Osteocyte (in vitro differentiated cells): ENCODE results near the gene CCN2. TPM values are rescaled to one million over a fixed set of nuclear protein-coding genes. Genes with fewer than 3 reads are reported as not detected.
"Not testable (repeated sequence)": the region's sequence is repeated elsewhere in the genome, so short reads cannot be mapped to it uniquely, and the experiment has no call there.

ENCODE experiments used
- DNase-seq: peaks from one replicate; pipeline ENCODE4 v3.0.0; 2021; ENCODE audit warnings: mixed read lengths; ENCODE audit not compliant: unreplicated experiment; ENCODE audit errors: extremely low spot score
- H3K27ac Mint-ChIP-seq: one replicate; pipeline ENCODE4 v1.8.0; 2021; ENCODE audit warnings: mild to moderate bottlenecking, mixed read lengths; ENCODE audit not compliant: unreplicated experiment
- H3K27me3 Mint-ChIP-seq: one replicate; pipeline ENCODE4 v1.8.0; 2021; ENCODE audit warnings: mixed read lengths; ENCODE audit not compliant: unreplicated experiment
- H3K36me3 Mint-ChIP-seq: one replicate; pipeline ENCODE4 v1.8.0; 2021; ENCODE audit warnings: mixed read lengths; ENCODE audit not compliant: unreplicated experiment
- H3K4me1 Mint-ChIP-seq: one replicate; pipeline ENCODE4 v1.8.0; 2021; ENCODE audit warnings: mixed read lengths; ENCODE audit not compliant: unreplicated experiment
- H3K4me3 Mint-ChIP-seq: one replicate; pipeline ENCODE4 v1.8.0; 2021; ENCODE audit warnings: mild to moderate bottlenecking, moderate library complexity, mixed read lengths; ENCODE audit not compliant: unreplicated experiment
- H3K9me3 Mint-ChIP-seq: one replicate; pipeline ENCODE4 v1.8.0; 2021; ENCODE audit warnings: mixed read lengths; ENCODE audit not compliant: unreplicated experiment
- CTCF ChIP-seq: fragments of 200-600 bp; sonication (generic); IDR thresholded peaks from 2 replicates; pipeline ENCODE4 v1.5.0; 2021; ENCODE audit warnings: antibody characterized with exemption, mild to moderate bottlenecking, moderate library complexity
- total RNA-seq: library from RNA; stranded (reverse); gene quantifications from 2 replicates; pipeline ENCODE4 v1.2.1, GENCODE V29; 2021

The CCN2 gene
- total RNA-seq, 1 donor from 2014 or later: 878 TPM

DNA sequence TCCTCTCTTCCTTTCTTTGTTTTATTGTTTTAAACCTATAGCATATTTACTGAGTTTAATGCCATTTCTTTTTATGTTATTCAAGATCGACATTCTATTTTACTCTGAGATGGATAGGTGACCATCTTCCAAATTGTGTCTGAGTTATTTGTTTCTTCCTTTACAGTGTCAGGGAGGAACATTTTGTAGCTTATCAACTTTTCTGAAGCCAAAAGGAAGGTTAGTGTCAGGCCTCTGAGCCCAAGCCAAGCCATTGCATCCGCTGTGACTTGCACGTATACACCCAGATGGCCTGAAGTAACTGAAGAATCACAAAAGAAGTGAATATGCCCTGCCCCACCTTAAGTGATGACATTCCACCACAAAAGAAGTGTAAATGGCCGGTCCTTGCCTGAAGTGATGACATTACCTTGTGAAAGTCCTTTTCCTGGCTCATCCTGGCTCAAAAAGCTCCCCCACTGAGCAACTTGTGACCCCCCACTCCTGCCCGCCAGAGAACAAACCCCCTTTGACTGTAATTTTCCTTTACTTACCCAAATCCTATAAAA, 49.8 kb downstream of the CCN2 start:
- peaks cover 25% of the 10 kb centered on the region for H3K27me3 Mint-ChIP-seq
- H3K27ac Mint-ChIP-seq, DNase-seq, H3K4me1 Mint-ChIP-seq, H3K4me3 Mint-ChIP-seq, H3K9me3 Mint-ChIP-seq, H3K36me3 Mint-ChIP-seq: not testable (repeated sequence)

GRCh38 chr6:131900231-131900630, 50.9 kb downstream of the CCN2 start:
- peaks cover 1% of the 10 kb centered on the region for H3K36me3 Mint-ChIP-seq
- H3K4me1 Mint-ChIP-seq: peaks cover 7% of the 10 kb centered on the region
- peaks cover 25% of the 10 kb centered on the region for H3K27me3 Mint-ChIP-seq

GRCh38 chr6:131898718-131899117, 52.5 kb downstream of the CCN2 start:
- Mint-ChIP-seq H3K4me1 (peaks cover 10% of the 10 kb centered on the region), H3K36me3 (peaks cover 3% of the 10 kb centered on the region), H3K27ac (no peak overlapping the region), H3K27me3 (peaks cover 24% of the 10 kb centered on the region), H3K9me3 (peaks cover 9% of the 10 kb centered on the region), H3K4me3 (no peak overlapping the region)
- no peak for TF ChIP-seq CTCF
- DNase-seq: no peak

More at GRCh38 chr6:131900231-131900630, 50.9 kb downstream of the CCN2 start:
- peaks cover 9% of the 10 kb centered on the region for H3K9me3 Mint-ChIP-seq
- no peak for DNase-seq
- TF ChIP-seq CTCF: no peak
- H3K27ac Mint-ChIP-seq: no peak overlapping the region
- no peak overlapping the region for H3K4me3 Mint-ChIP-seq

Other genes starting within 250 kb of the CCN2 start
- not detected in 2 replicates for gene OR2A4, start 250.0 kb downstream of the CCN2 start, total RNA-seq
- not detected in 2 replicates for gene CTAGE9, start 240.4 kb downstream of the CCN2 start, total RNA-seq
- gene ENPP1, start 143.4 kb downstream of the CCN2 start, total RNA-seq: 21.1 and 22.4 TPM in 2 replicates